Chondrocyte (in vitro differentiated cells): ENCODE results near the gene RGS2. TPM values are rescaled to one million over a fixed set of nuclear protein-coding genes. Genes with fewer than 3 reads are reported as not detected.

ENCODE experiments used
- DNase-seq: peaks from one replicate; pipeline ENCODE4 v3.0.0; 2021; ENCODE audit warnings: mixed read lengths, low spot score
- H3K27ac Mint-ChIP-seq: one replicate; pipeline ENCODE4 v1.8.0; 2021; ENCODE audit warnings: mild to moderate bottlenecking, moderate library complexity, mixed read lengths; ENCODE audit not compliant: unreplicated experiment
- H3K27me3 Mint-ChIP-seq: 2 replicates; pipeline ENCODE4 v1.8.0; 2021; ENCODE audit warnings: low read depth, mixed read lengths
- H3K36me3 Mint-ChIP-seq: 2 replicates; pipeline ENCODE4 v1.8.0; 2021; ENCODE audit warnings: low read depth, mixed read lengths
- H3K4me1 Mint-ChIP-seq: 2 replicates; pipeline ENCODE4 v1.8.0; 2021; ENCODE audit warnings: low read depth, mild to moderate bottlenecking, mixed read lengths
- H3K4me3 Mint-ChIP-seq: one replicate; pipeline ENCODE4 v1.8.0; 2021; ENCODE audit warnings: mild to moderate bottlenecking, moderate library complexity, mixed read lengths; ENCODE audit not compliant: unreplicated experiment
- H3K9me3 Mint-ChIP-seq: 2 replicates; pipeline ENCODE4 v1.8.0; 2021; ENCODE audit warnings: low read depth, mixed read lengths
- CTCF ChIP-seq: fragments of 200-600 bp; sonication (generic); IDR thresholded peaks from 2 replicates; pipeline ENCODE4 v1.5.0; 2021; ENCODE audit warnings: antibody characterized with exemption, mild to moderate bottlenecking, moderate library complexity
- total RNA-seq: library from RNA; stranded (reverse); gene quantifications from 3 replicates; pipeline ENCODE4 v1.2.1, GENCODE V29; 2021

Gene RGS2
- total RNA-seq, 1 donor from 2014 or later: 22.8 TPM

GRCh38 chr1:192824511-192824910, 15.7 kb downstream of the RGS2 start:
- H3K9me3 Mint-ChIP-seq: no peaks in the 10 kb centered on the region
- H3K36me3 Mint-ChIP-seq: peaks cover 2% of the 10 kb centered on the region
- no peak for TF ChIP-seq CTCF
- no peak overlapping the region for H3K4me3 Mint-ChIP-seq
- no peak overlapping the region for H3K27ac Mint-ChIP-seq
- H3K27me3 Mint-ChIP-seq: no peaks in the 10 kb centered on the region
- no peak for DNase-seq
- H3K4me1 Mint-ChIP-seq: peaks cover 40% of the 10 kb centered on the region

GRCh38 chr1:192826791-192827546, 18.1 kb downstream of the RGS2 start:
- DNase-seq: no peak
- Mint-ChIP-seq H3K27ac (peak overlapping the region; percentile 18), H3K4me3 (no peak overlapping the region), H3K4me1 (peaks cover 42% of the 10 kb centered on the region), H3K27me3 (no peaks in the 10 kb centered on the region), H3K9me3 (no peaks in the 10 kb centered on the region), H3K36me3 (peaks cover 3% of the 10 kb centered on the region)
- TF ChIP-seq CTCF: no peak

- TF ChIP-seq CTCF: no peak
- H3K4me3 Mint-ChIP-seq: no peak overlapping the region
- peaks cover 3% of the 10 kb centered on the region for H3K36me3 Mint-ChIP-seq
- no peak for DNase-seq
- H3K4me1 Mint-ChIP-seq: peaks cover 37% of the 10 kb centered on the region
- H3K27me3 Mint-ChIP-seq: no peaks in the 10 kb centered on the region
- no peak overlapping the region for H3K27ac Mint-ChIP-seq
- H3K9me3 Mint-ChIP-seq: no peaks in the 10 kb centered on the region
Observed at GRCh38 chr1:192830595-192831246, 21.9 kb downstream of the RGS2 start.

GRCh38 chr1:192831706-192832355, 23.0 kb downstream of the RGS2 start:
- peaks cover 30% of the 10 kb centered on the region for H3K4me1 Mint-ChIP-seq
- H3K27ac Mint-ChIP-seq: no peak overlapping the region
- H3K9me3 Mint-ChIP-seq: no peaks in the 10 kb centered on the region
- H3K36me3 Mint-ChIP-seq: peaks cover 3% of the 10 kb centered on the region
- no peak for DNase-seq
- H3K4me3 Mint-ChIP-seq: no peak overlapping the region
- no peak for TF ChIP-seq CTCF
- H3K27me3 Mint-ChIP-seq: no peaks in the 10 kb centered on the region

GRCh38 chr1:192832492-192832891, 23.7 kb downstream of the RGS2 start:
- Mint-ChIP-seq H3K4me1 (peaks cover 23% of the 10 kb centered on the region), H3K27ac (no peak overlapping the region), H3K27me3 (no peaks in the 10 kb centered on the region), H3K36me3 (peaks cover 3% of the 10 kb centered on the region), H3K4me3 (no peak overlapping the region), H3K9me3 (no peaks in the 10 kb centered on the region)
- DNase-seq: no peak
- no peak for TF ChIP-seq CTCF
